GM12891 (cell line): Measurements from ENCODE around the gene IVNS1ABP.

Source experiments
- DNase-seq: peaks from one replicate; pipeline ENCODE4 v3.0.0; 2011; ENCODE audit warnings: low spot score; ENCODE audit not compliant: insufficient read length
- FAIRE-seq: peaks from 2 replicates; lab custom pipeline; 2011; peaks lifted over from hg19 to GRCh38; lab: Jason Lieb, UNC
- PAX5 ChIP-seq: IDR thresholded peaks from 2 replicates; pipeline ENCODE4 v1.6.1; 2011; ENCODE audit warnings: low read length, moderate library complexity, mild to moderate bottlenecking; ENCODE audit not compliant: insufficient read depth, severe bottlenecking
- POLR2A ChIP-seq: IDR thresholded peaks from 2 replicates; pipeline ENCODE4 v1.6.1; 2011; ENCODE audit warnings: low read depth, low read length, control low read depth
- POLR2AphosphoS5 ChIP-seq: IDR thresholded peaks from 2 replicates; pipeline ENCODE4 v1.6.1; 2011; ENCODE audit warnings: low read depth, low read length, control low read depth
- POU2F2 ChIP-seq: IDR thresholded peaks from 2 replicates; pipeline ENCODE4 v1.6.1; 2011; ENCODE audit warnings: low read depth, mild to moderate bottlenecking, control low read depth, low read length, moderate library complexity
- SPI1 ChIP-seq: IDR thresholded peaks from 2 replicates; pipeline ENCODE4 v1.6.1; 2011; ENCODE audit warnings: low read depth, low read length, control low read depth
- TAF1 ChIP-seq: IDR thresholded peaks from 2 replicates; pipeline ENCODE4 v1.6.1; 2011; ENCODE audit warnings: low read depth, low read length, control low read depth

IVNS1ABP gene

GRCh38 chr1:185349556-185349955 is 32.5 kb upstream of the IVNS1ABP start:
- no peak for TF ChIP-seq TAF1
- TF ChIP-seq PAX5: no peak
- no peak for TF ChIP-seq SPI1
- no peak for TF ChIP-seq POU2F2
- TF ChIP-seq POLR2AphosphoS5: no peak
- no peak for TF ChIP-seq POLR2A
- FAIRE-seq: no peak
- no peak for DNase-seq

- TF ChIP-seq POLR2AphosphoS5 (no peak), PAX5 (no peak), SPI1 (no peak), TAF1 (no peak), POU2F2 (no peak), POLR2A (no peak)
- no peak for DNase-seq
- no peak for FAIRE-seq
Observed at GRCh38 chr1:185348985-185349384, 31.9 kb upstream of the IVNS1ABP start.

- TF ChIP-seq PAX5: no peak
- TF ChIP-seq POU2F2: no peak
- no peak for TF ChIP-seq SPI1
- TF ChIP-seq TAF1: no peak
- TF ChIP-seq POLR2A: no peak
- TF ChIP-seq POLR2AphosphoS5: no peak
- no peak for DNase-seq
- FAIRE-seq: no peak
Observed at GRCh38 chr1:185348296-185348695, 31.3 kb upstream of the IVNS1ABP start.

- FAIRE-seq (peak; percentile 54), DNase-seq (no peak)
- TF ChIP-seq POU2F2 (no peak), TAF1 (no peak), SPI1 (0 out of 2 replicates have a peak, but pooled peaks have one; percentile 4)
Observed at GRCh38 chr1:185345913-185346720, 29.1 kb upstream of the IVNS1ABP start.

GRCh38 chr1:185343306-185343705 is 26.3 kb upstream of the IVNS1ABP start:
- TF ChIP-seq POLR2AphosphoS5 (no peak), TAF1 (no peak), PAX5 (no peak), POLR2A (no peak), SPI1 (no peak), POU2F2 (no peak)
- no peak for FAIRE-seq
- no peak for DNase-seq

- DNase-seq: no peak
- no peak for FAIRE-seq
- TF ChIP-seq TAF1 (no peak), POLR2A (no peak), SPI1 (no peak), PAX5 (no peak), POLR2AphosphoS5 (no peak), POU2F2 (no peak)
Observed at GRCh38 chr1:185342672-185343259, 25.7 kb upstream of the IVNS1ABP start.

GRCh38 chr1:185342017-185342416 is 25.0 kb upstream of the IVNS1ABP start:
- FAIRE-seq (no peak), DNase-seq (no peak)
- TF ChIP-seq POLR2AphosphoS5 (no peak), POLR2A (no peak), POU2F2 (no peak), PAX5 (no peak), TAF1 (no peak), SPI1 (no peak)

- no peak for TF ChIP-seq TAF1
- no peak for TF ChIP-seq POU2F2
- TF ChIP-seq SPI1: no peak
- no peak for TF ChIP-seq PAX5
- TF ChIP-seq POLR2A: no peak
- TF ChIP-seq POLR2AphosphoS5: no peak
- DNase-seq (no peak), FAIRE-seq (no peak)
Observed at GRCh38 chr1:185341196-185341781, 24.2 kb upstream of the IVNS1ABP start.
